Right cardiac atrium (tissue), 5 donors: ENCODE results near the gene BICRA. TPM values are rescaled to one million over a fixed set of nuclear protein-coding genes. Genes with fewer than 3 reads are reported as not detected.
"Not testable (repeated sequence)": the region's sequence is repeated elsewhere in the genome, so short reads cannot be mapped to it uniquely, and the experiment has no call there.

ENCODE experiments used
- ATAC-seq, 2 donors: fragments of 200-7000 bp; cut with Tn5 transposase; one replicate each; pipeline versions ENCODE4 v1.8.0 to v1.9.1; 2020; ENCODE audit warnings: moderate library complexity in 2 of 2, mild to moderate bottlenecking in 1 of 2
- DNase-seq, 3 donors: peaks; one replicate each; pipeline ENCODE4 v3.0.0-alpha.2; 2020
- H3K27ac ChIP-seq: one replicate; pipeline ENCODE4 v1.5.1; 2013; ENCODE audit warnings: mild to moderate bottlenecking, low read length, control low read depth, moderate library complexity
- H3K27me3 ChIP-seq: one replicate; pipeline ENCODE4 v1.6.1; 2013; ENCODE audit not compliant: control insufficient read depth, insufficient read depth
- H3K4me1 ChIP-seq: one replicate; pipeline ENCODE4 v1.6.1; 2013; ENCODE audit warnings: low read length; ENCODE audit not compliant: control insufficient read depth, insufficient read depth
- H3K4me3 ChIP-seq: one replicate; pipeline ENCODE4 v1.5.1; 2013; ENCODE audit warnings: low read length, control low read depth
- H3K9me3 ChIP-seq: one replicate; pipeline ENCODE4 v1.6.1; 2013; ENCODE audit warnings: low read length; ENCODE audit not compliant: control insufficient read depth
- WGBS: extraction: QIAGEN DNeasy Blood & Tissue Kit; methylation state at CpG from one replicate; pipeline ENCODE4 v1.1.7; 2013; 5-methylcytosine and 5-hydroxymethylcytosine counted together
- intact Hi-C, 4 donors: fragments of 100-400 bp; cut with DNase I; formaldehyde crosslinking; loops; one replicate each; pipeline versions ENCODE4 v1.11.0 to v1.14.0; 2022 to 2023
- polyA plus RNA-seq: library from polyadenylated mRNA; stranded (reverse); fragments of 200-250 nt; gene quantifications from one replicate; pipeline ENCODE4 v1.2.3, GENCODE V29; 2013
- total RNA-seq, 4 donors: library from RNA; stranded (reverse); fragmentation: NEBNext Ultra II Directional; extraction: Animal tissue kit (Norgen Biotek cat#: 25700); gene quantifications; one replicate each; pipeline ENCODE4 v1.2.1, GENCODE V29; 2021
- donor health status: healthy with polysubstance abuse.
- donor health status: DM: no; HTN: yes; CAD: no.
- donor health status: DM: no; HTN: no; CAD: no.
- donor health status: DM: no; HTN: yes; CAD: no; lungs with severe emphysema.
- donor health status: DM: yes; HTN: yes; CAD: no.

BICRA gene
- total and polyA plus RNA-seq, 5 donors: 9.2 to 13.6 (median 9.9) TPM

DNA sequence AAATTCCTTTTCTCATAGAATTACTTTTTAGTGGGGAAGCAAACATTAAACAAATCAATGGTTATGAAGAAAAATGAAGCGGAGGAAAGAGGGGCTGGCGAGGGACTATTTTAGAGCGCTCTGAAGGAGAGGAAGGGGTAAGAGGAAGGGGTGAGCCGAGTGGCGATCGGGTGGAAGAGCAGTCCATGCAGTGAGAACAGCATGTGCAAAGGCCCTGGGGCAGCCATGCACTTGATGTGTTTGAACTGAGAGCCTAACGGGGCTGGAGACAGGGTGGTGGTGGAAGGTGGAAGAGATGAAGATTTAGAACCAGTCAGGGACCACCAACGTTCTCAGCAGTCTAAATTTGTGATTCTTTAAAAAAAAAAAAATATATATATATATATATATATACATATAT lies 122.0 kb downstream of the BICRA start:
- 91% methylated on average over 8 of the region's 8 CpGs for WGBS
- no peak overlapping the region for H3K27ac ChIP-seq

DNA sequence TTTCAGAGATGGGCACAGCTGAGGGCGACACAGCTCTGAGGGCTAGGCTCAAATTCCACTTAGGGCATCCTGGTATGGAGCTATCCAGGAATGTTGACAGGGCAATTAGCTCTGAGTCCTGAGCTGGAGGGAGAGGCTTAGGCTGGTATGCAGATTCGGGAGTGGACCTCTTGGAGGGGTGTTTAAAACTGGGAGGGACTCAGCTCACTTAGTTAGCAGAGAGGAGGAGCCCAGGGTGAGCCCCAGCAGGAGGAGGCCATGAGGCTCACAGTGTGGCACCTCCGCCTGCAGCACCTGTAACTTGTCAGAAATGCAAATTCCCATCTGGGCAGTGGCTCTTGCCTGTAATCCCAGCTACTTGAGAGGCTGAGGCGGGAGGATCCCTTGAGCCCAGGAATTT lies 126.2 kb downstream of the BICRA start:
- no peak for DNase-seq
- ATAC-seq: no peak
- H3K9me3 ChIP-seq: no peaks in the 10 kb centered on the region
- intact Hi-C loops: no loop called here
- H3K4me1 ChIP-seq: no peaks in the 10 kb centered on the region
- H3K27me3 ChIP-seq: no peaks in the 10 kb centered on the region
- H3K27ac ChIP-seq: no peak overlapping the region
- 72% methylated on average over 4 of the region's 4 CpGs for WGBS
- H3K4me3 ChIP-seq: no peak overlapping the region

More for the DNA sequence above, 122.0 kb downstream of the BICRA start:
- intact Hi-C loops: no loop called here
- Histone ChIP-seq H3K9me3 (no peaks in the 10 kb centered on the region), H3K4me3 (no peak overlapping the region), H3K27me3 (no peaks in the 10 kb centered on the region), H3K4me1 (no peaks in the 10 kb centered on the region)
- DNase-seq (no peak), ATAC-seq (no peak)

DNA sequence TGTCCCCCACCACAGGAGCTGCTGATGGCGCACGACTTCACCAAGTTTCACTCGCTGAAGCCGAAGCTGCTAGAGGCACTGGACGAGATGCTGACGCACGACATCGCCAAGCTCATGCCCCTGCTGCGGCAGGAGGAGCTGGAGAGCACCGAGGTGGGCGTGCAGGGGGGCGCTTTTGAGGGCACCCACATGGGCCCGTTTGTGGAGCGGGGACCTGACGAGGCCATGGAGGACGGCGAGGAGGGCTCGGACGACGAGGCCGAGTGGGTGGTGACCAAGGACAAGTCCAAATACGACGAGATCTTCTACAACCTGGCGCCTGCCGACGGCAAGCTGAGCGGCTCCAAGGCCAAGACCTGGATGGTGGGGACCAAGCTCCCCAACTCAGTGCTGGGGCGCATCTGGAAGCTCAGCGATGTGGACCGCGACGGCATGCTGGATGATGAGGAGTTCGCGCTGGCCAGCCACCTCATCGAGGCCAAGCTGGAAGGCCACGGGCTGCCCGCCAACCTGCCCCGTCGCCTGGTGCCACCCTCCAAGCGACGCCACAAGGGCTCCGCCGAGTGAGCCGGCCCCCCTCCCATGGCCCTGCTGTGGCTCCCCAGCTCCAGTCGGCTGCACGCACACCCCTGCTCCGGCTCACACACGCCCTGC lies 132.1 kb downstream of the BICRA start:
- 90% methylated on average over 48 of the region's 48 CpGs for WGBS
- H3K4me3 ChIP-seq: no peak overlapping the region
- ATAC-seq (no peak), DNase-seq (no peak)
- H3K27ac ChIP-seq: no peak overlapping the region
- no peaks in the 10 kb centered on the region for H3K27me3 ChIP-seq
- peaks cover 2% of the 10 kb centered on the region for H3K4me1 ChIP-seq
- intact Hi-C loops: no loop called here
- no peaks in the 10 kb centered on the region for H3K9me3 ChIP-seq

DNA sequence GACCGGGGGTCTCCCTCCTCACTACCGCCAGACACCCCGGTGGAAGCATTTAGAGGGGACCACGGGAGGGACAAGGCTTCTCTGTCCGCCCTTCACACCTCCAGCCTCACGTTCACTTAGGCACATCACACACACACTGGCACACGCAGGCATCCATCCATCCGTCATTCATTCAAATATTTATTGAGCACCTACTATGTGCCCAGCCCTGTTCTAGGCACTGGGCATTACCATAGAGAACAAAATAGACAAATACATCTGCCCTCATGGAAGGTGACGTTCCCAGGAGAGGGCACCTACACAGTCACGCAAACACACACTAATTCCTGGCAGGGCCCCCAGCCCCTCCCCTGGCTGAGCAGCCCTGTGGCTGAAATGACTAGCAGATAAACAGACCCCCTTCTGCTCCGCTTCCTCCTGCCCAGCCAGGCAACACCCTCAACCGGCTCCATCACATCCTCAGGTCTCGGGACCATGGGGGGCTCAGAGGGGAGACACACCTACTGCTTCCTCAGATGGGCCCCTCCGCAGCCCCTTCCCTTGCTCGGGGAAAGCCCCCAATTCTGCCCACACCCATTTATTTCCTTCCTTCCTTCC lies 132.7 kb downstream of the BICRA start:
- intact Hi-C loops: loop anchor here in 2 of 4 donors (2.0 kb wide), 1 partner anchor 29 kb away; the partner anchor contains the start of gene EHD2 (in 2 of the 2)
- peak in 1 of 3 donors; percentile 65 for DNase-seq
- H3K27me3 ChIP-seq: no peaks in the 10 kb centered on the region
- ATAC-seq: no peak
- no peak overlapping the region for H3K27ac ChIP-seq
- WGBS: 73% methylated on average over 15 of the region's 15 CpGs
- H3K4me3 ChIP-seq: no peak overlapping the region
- peaks cover 2% of the 10 kb centered on the region for H3K4me1 ChIP-seq
- H3K9me3 ChIP-seq: no peaks in the 10 kb centered on the region

DNA sequence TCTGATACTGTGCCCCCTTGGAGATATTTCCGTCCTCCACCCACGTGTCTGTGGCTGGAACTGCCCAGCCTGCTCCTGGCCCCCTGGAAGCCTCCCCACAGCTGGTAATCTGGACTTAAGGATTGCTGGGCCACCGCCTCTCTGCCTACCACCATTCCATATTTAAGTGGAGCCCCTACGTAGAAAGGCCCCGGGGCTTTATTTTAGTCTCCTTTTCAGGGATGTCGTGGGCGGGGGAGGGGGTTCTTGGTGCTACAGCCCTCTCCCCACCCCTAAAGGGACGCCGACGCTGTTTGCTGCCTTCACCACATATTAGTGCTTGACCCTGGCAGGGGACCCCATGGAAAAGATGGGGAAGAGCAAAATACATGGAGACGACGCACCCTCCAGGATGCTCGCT lies 133.7 kb downstream of the BICRA start:
- peak in 1 of 2 donors; percentile 0 for ATAC-seq
- peak overlapping the region; percentile 80 for H3K27ac ChIP-seq
- no peaks in the 10 kb centered on the region for H3K27me3 ChIP-seq
- WGBS: 21% methylated on average over 13 of the region's 13 CpGs
- intact Hi-C loops: loop anchor here in 2 of 4 donors (2.0 kb wide), 1 partner anchor 30 kb away; the partner anchor contains the start of gene EHD2 (in 2 of the 2)
- H3K9me3 ChIP-seq: no peaks in the 10 kb centered on the region
- no peak overlapping the region for H3K4me3 ChIP-seq
- H3K4me1 ChIP-seq: peaks cover 2% of the 10 kb centered on the region
- no peak for DNase-seq

DNA sequence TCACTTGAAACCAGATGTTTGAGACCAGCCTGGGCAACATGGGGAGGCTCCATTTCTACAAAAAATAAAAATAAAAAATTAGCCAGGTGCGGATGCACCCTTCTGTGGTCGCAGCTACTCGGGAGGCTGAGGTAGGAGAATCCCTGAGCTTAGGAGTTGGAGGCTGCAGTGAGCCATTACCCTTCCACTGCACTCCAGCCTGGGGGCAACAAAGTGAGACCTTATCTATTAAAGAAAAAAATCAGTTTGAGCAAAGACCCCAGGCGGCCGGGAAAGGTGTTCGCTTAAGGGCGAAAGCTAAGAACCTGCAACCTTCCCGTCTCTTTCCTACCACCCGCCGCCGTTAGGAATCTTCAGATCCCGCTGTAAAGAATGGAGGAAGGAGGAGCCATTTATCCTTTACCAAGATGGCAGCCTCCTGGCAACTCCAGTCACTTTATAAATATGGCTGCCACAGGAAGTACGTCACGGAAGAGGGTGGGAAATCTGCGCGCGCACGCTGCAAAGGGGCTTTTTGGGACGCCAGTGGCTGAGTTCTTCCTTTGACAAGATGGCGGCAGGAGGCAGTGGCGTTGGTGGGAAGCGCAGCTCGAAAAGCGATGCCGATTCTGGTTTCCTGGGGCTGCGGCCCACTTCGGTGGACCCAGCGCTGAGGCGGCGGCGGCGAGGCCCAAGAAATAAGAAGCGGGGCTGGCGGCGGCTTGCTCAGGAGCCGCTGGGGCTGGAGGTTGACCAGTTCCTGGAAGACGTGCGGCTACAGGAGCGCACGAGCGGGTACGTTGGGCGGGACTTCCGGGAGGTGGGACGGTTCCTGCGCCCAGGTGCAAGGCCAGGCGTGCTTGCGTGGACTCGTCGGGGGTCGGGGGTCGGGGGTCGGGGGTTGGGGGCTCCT lies 136.3 kb downstream of the BICRA start, which contains the start of gene NOP53:
Gene NOP53, plus strand, starts transcription at position 537 of the 892 bp plus-strand sequence. Its CDS starts 14 bp downstream, at position 551.
- intact Hi-C loops: no loop called here
- peak; percentile 96 to 99 (median 98) for DNase-seq
- ATAC-seq: peak; percentile 62 to 68
- Histone ChIP-seq H3K27ac (peak within 1 kb of the TSS; percentile 97), H3K27me3 (no peaks in the 10 kb centered on the region), H3K4me1 (peaks cover 2% of the 10 kb centered on the region), H3K9me3 (no peaks in the 10 kb centered on the region), H3K4me3 (peak within 1 kb of the TSS; percentile 75)
- WGBS: 6% methylated on average over 53 of the region's 53 CpGs

DNA sequence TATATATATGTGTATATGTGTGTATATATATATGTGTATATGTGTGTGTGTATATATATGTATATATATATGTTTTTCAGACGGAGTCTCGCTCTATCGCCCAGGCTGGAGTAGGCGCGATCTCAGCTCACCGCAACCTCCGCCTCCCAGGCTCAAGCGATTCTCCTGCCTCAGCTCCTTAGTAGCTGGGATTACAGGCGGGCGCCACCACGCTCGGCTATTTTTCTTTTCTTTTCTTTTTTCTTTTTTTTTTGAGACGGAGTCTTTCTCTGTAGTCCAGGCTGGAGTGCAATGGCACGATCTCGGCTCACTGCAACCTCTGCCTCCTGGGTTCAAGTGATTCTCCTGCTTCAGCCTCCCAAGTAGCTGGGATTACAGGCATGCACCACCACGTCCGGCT lies 137.2 kb downstream of the BICRA start:
- DNase-seq, H3K27me3 ChIP-seq, ATAC-seq, H3K9me3 ChIP-seq, H3K4me1 ChIP-seq, H3K27ac ChIP-seq, intact Hi-C loops: not testable (repeated sequence)
- 67% methylated on average over 17 of the region's 17 CpGs for WGBS
- H3K4me3 ChIP-seq: peak overlapping the region; percentile 75

DNA sequence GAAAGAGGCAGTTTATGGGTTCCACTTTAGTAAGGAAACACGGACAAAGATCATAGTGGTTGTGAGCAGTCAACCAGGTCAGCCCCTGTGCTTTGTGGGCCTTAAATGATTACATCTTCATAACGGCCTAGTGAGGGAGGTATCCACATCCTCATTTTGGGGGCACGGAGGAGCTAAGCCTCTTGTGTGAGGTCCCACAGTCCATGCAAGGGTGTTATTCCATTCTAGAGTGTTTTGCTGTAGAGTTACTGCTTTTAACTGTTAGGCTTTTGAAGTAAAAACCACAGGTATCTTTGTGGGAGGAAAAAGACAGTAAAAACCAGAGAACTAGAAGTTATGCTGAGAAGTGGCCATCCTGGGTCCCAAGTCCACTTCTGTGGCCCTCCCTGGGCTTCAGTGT lies 140.4 kb downstream of the BICRA start:
- DNase-seq (no peak), ATAC-seq (no peak)
- no peaks in the 10 kb centered on the region for H3K4me1 ChIP-seq
- intact Hi-C loops: no loop called here
- no peaks in the 10 kb centered on the region for H3K9me3 ChIP-seq
- 86% methylated on average over 3 of the region's 3 CpGs for WGBS
- H3K4me3 ChIP-seq: no peak overlapping the region
- no peaks in the 10 kb centered on the region for H3K27me3 ChIP-seq
- no peak overlapping the region for H3K27ac ChIP-seq

DNA sequence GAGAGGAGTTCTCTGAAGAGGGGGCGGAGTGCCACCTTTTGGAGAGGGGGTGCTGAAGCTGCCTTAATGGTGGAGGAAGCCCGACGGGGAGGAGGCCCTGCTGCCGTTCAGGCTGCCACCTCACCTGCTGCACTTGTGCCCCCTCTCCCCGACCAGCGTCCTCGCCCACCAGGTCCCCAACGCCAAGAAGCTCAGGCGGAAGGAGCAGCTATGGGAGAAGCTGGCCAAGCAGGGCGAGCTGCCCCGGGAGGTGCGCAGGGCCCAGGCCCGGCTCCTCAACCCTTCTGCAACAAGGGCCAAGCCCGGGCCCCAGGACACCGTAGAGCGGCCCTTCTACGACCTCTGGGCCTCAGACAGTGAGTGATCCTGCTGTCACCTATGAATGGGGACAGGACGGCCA lies 141.8 kb downstream of the BICRA start:
- Histone ChIP-seq H3K4me3 (no peak overlapping the region), H3K27ac (no peak overlapping the region), H3K9me3 (no peaks in the 10 kb centered on the region), H3K27me3 (no peaks in the 10 kb centered on the region), H3K4me1 (no peaks in the 10 kb centered on the region)
- WGBS: 92% methylated on average over 18 of the region's 18 CpGs
- intact Hi-C loops: no loop called here
- ATAC-seq (no peak), DNase-seq (no peak)

DNA sequence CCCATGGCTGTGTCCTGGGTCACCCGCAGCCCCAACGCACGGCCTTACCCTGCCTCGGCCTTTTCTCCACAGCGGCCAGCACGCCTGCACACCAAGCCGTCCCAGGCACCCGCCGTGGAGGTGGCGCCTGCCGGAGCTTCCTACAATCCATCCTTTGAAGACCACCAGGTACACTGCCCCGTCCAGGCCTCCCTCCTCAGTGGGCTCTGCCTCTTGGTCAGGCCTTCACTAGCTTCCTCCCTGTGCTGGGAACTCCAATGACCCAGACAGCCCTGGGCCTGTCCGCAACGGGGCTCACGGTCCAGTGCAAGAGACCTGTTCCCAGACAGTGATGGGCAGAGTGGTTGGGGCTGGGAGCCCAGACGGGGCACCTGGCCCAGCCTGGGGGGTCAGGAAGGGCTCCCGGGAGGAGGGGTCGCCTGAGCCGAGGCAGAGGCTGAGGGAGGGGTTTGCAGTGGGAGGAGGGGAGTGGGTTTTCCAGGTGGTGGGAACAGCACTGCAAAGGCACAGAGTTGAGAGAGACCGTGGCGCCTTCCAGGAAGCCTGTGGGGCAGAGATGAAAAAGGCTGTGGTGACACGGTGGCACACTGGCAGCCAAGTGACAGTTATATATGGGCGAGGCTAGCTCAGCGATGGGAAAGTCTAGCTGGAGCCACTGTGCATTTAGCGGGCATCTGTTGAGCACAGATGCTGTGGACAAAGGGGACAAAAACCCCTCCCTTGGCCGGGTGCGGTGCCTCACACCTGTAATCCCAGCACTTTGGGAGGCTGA lies 143.7 kb downstream of the BICRA start:
- H3K4me3 ChIP-seq: no peak overlapping the region
- WGBS: 91% methylated on average over 27 of the region's 27 CpGs
- H3K4me1 ChIP-seq: no peaks in the 10 kb centered on the region
- ATAC-seq (no peak), DNase-seq (no peak)
- H3K27ac ChIP-seq: no peak overlapping the region
- H3K9me3 ChIP-seq: no peaks in the 10 kb centered on the region
- intact Hi-C loops: no loop called here
- no peaks in the 10 kb centered on the region for H3K27me3 ChIP-seq
